ENCODE results near the gene BET1. TPM values are rescaled to one million over a fixed set of nuclear protein-coding genes. Genes with fewer than 3 reads are reported as not detected.

BET1 gene
- total RNA-seq, 1 donor from 2014 or later: 21.9 TPM

- Histone ChIP-seq H3K36me3 (no peaks in the 10 kb centered on the region), H3K4me1 (no peaks in the 10 kb centered on the region), H3K27ac (no peak overlapping the region), H3K27me3 (ENCODE audit: low read depth) (no peaks in the 10 kb centered on the region), H3K4me3 (no peak overlapping the region), H3K9me3 (no peaks in the 10 kb centered on the region)
- intact Hi-C loops (cut with DNase I): no loop called here
- TF ChIP-seq CTCF (IDR thresholded peaks at IDR 0.05): no peak
- DNase-seq (no peak), ATAC-seq (no peak)
Observed at GRCh38 chr7:94012746-94013145, 8.6 kb upstream of the BET1 start.

- no peak for TF ChIP-seq CTCF (IDR thresholded peaks at IDR 0.05)
- no peak overlapping the region for H3K4me3 ChIP-seq
- ATAC-seq (peak in 1 of 2 donors; percentile 23), DNase-seq (no peak)
- no peaks in the 10 kb centered on the region for H3K4me1 ChIP-seq
- H3K36me3 ChIP-seq: no peaks in the 10 kb centered on the region
- no peaks in the 10 kb centered on the region for H3K9me3 ChIP-seq
- H3K27me3 ChIP-seq (ENCODE audit: low read depth): no peaks in the 10 kb centered on the region
- no peak overlapping the region for H3K27ac ChIP-seq
- intact Hi-C loops (cut with DNase I): no loop called here
Observed at GRCh38 chr7:94011714-94012353, 7.7 kb upstream of the BET1 start.

GRCh38 chr7:94008537-94008936 lies 4.4 kb upstream of the BET1 start:
- intact Hi-C loops (cut with DNase I): no loop called here
- no peak for TF ChIP-seq CTCF (IDR thresholded peaks at IDR 0.05)
- Histone ChIP-seq H3K9me3 (no peaks in the 10 kb centered on the region), H3K27ac (no peak overlapping the region), H3K4me1 (peaks cover 8% of the 10 kb centered on the region), H3K27me3 (ENCODE audit: low read depth) (no peaks in the 10 kb centered on the region), H3K36me3 (no peaks in the 10 kb centered on the region), H3K4me3 (no peak overlapping the region)
- ATAC-seq (no peak), DNase-seq (no peak)

- intact Hi-C loops (cut with DNase I): no loop called here
Observed at GRCh38 chr7:94005753-94006152, 1.6 kb upstream of the BET1 start.

DNA sequence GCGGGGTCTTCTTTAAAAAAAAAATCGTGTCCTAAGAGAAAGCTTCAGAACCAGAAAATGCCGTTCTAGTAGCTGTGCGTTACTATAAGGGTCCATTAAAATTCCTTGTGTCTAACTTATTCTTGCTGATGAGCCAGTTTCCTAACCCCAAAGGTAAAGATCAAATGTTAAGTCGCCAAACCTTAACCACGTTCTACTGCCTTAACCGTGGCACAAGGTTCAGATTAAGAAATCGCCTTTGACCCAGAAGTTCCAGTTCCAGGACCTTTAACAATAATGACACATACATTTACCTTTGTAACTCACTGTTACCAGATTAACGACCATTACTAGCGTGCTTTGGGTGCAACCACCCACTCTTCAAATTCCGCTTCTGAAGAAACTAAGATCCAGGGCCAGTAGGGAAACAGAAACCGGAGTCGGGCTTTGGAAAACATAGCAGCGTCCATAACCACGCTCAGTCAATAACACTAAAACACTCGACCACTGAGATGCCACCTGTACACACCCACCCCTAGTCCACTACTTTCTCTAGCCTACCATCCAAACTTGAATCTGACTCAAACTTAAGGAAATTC lies 620 bp downstream of the BET1 start:
- intact Hi-C loops (cut with DNase I): no loop called here

More at GRCh38 chr7:94005753-94006152, 1.6 kb upstream of the BET1 start:
- DNase-seq (no peak), ATAC-seq (no peak)
- no peaks in the 10 kb centered on the region for H3K27me3 ChIP-seq (ENCODE audit: low read depth)
- H3K36me3 ChIP-seq: no peaks in the 10 kb centered on the region
- TF ChIP-seq CTCF (IDR thresholded peaks at IDR 0.05): no peak
- H3K4me1 ChIP-seq: peaks cover 25% of the 10 kb centered on the region
- no peaks in the 10 kb centered on the region for H3K9me3 ChIP-seq
- no peak overlapping the region for H3K27ac ChIP-seq
- H3K4me3 ChIP-seq: no peak overlapping the region

More for the DNA sequence above, 620 bp downstream of the BET1 start:
- peaks cover 5% of the 10 kb centered on the region for H3K36me3 ChIP-seq
- TF ChIP-seq CTCF (IDR thresholded peaks at IDR 0.05): no peak
- H3K9me3 ChIP-seq: no peaks in the 10 kb centered on the region
- peaks cover 25% of the 10 kb centered on the region for H3K4me1 ChIP-seq
- DNase-seq (no peak), ATAC-seq (peak; percentile 70 to 75)
- peak overlapping the region; percentile 84 for H3K4me3 ChIP-seq
- H3K27ac ChIP-seq: peak overlapping the region; percentile 90
- no peaks in the 10 kb centered on the region for H3K27me3 ChIP-seq (ENCODE audit: low read depth)
